Heart left ventricle (tissue), 16 donors: ENCODE results near the gene DNPEP. TPM values are rescaled to one million over a fixed set of nuclear protein-coding genes. Genes with fewer than 3 reads are reported as not detected.

Source experiments
- ATAC-seq, 4 donors: fragments of 200-7000 bp; cut with Tn5 transposase; one replicate each; pipeline ENCODE4 v1.9.1; 2020 to 2022; ENCODE audit warnings: moderate library complexity in 4 of 4, mild to moderate bottlenecking in 3 of 4, moderate number of reproducible peaks in 1 of 4
- DNase-seq, 5 donors: peaks; one replicate each; pipeline ENCODE4 v3.0.0-alpha.2; 2020
- H3K27ac ChIP-seq, 12 donors: fragments of 200-600 bp; sonication (generic) in 4 of 12; one replicate each; pipeline versions ENCODE4 v1.5.0 to v1.8.0; 2016 to 2022; ENCODE audit warnings: mild to moderate bottlenecking in 2 of 12
- H3K27me3 ChIP-seq, 9 donors: fragments of 200-600 bp; sonication (generic) in 2 of 9; one replicate each; pipeline versions ENCODE4 v1.5.1 to v1.8.0; 2016 to 2022; ENCODE audit warnings: mild to moderate bottlenecking in 3 of 9
- H3K36me3 ChIP-seq, 9 donors: fragments of 200-600 bp; sonication (generic) in 2 of 9; one replicate each; pipeline versions ENCODE4 v1.5.0 to v1.8.0; 2018 to 2022; ENCODE audit warnings: mild to moderate bottlenecking in 2 of 9
- H3K4me1 ChIP-seq, 12 donors: fragments of 200-600 bp; sonication (generic) in 4 of 12; one replicate each; pipeline versions ENCODE4 v1.5.0 to v1.8.0; 2016 to 2022; ENCODE audit warnings: mild to moderate bottlenecking in 3 of 12
- H3K4me3 ChIP-seq, 12 donors: fragments of 200-600 bp; sonication (generic) in 4 of 12; one replicate each; pipeline versions ENCODE4 v1.5.0 to v1.8.0; 2017 to 2022; ENCODE audit warnings: mild to moderate bottlenecking in 9 of 12, moderate library complexity in 4 of 12
- H3K9me3 ChIP-seq, 12 donors: fragments of 200-600 bp; sonication (generic) in 4 of 12; one replicate each; pipeline versions ENCODE4 v1.5.0 to v1.8.0; 2016 to 2022; ENCODE audit warnings: mild to moderate bottlenecking in 1 of 12
- CTCF ChIP-seq, 12 donors: fragments of 200-600 bp; sonication (generic) in 4 of 12; IDR thresholded peaks; one replicate each; pipeline versions ENCODE4 v1.5.0 to v1.8.0; 2018 to 2022; ENCODE audit warnings: antibody characterized with exemption in 12 of 12, mild to moderate bottlenecking in 5 of 12
- POLR2A ChIP-seq, 2 donors: fragments of 450-650 bp; IDR thresholded peaks; one replicate each; pipeline ENCODE4 v1.6.1; 2017; ENCODE audit warnings: antibody characterized with exemption in 2 of 2, mild to moderate bottlenecking in 2 of 2, moderate library complexity in 2 of 2
- WGBS, 4 donors: extraction: QIAGEN DNeasy Blood & Tissue Kit in 2 of 4; methylation state at CpG; one replicate each; pipeline versions ENCODE4 v1.1.5 to v1.1.7; 2013 to 2018; 5-methylcytosine and 5-hydroxymethylcytosine counted together
- intact Hi-C, 10 donors: fragments of 100-400 bp; cut with DNase I; formaldehyde crosslinking; loops; one replicate each; pipeline versions ENCODE4 v1.11.1 to v1.14.2; 2022
- polyA plus RNA-seq, 2 donors: library from polyadenylated mRNA; stranded (reverse); fragments of 200-250 nt; gene quantifications; one replicate each; pipeline ENCODE4 v1.2.3, GENCODE V29; 2013
- total RNA-seq, 9 donors: library from RNA; depleted of rRNA in 2 of 9; stranded (reverse); fragments of >200 nt in 2 of 9; fragmentation: NEBNext Ultra II Directional in 3 of 9; extraction: Animal tissue kit (Norgen Biotek cat#: 25700) in 3 of 9; gene quantifications; one replicate each; pipeline versions ENCODE4 v1.1.0 to v1.2.4, GENCODE V29; 2016 to 2023
- donor health status: ischemic (EF 13 %, LVEDD 7.1; RV severe dilation, severe dysfunction).
- donor health status: healthy with polysubstance abuse.
- donor health status: DM: no; HTN: yes; CAD: no.
- donor health status: DM: no; HTN: no; CAD: no.
- donor health status: ischemic (EF 25% LVEDD 6.9; RV normal size, moderate dysfunction).
- donor health status: ischemic (EF 25% LVEDD 5.7; RV mildly dilated, moderate dysfunction).
- donor health status: healthy.
- donor health status: DM: yes; HTN: yes; CAD: no.
- donor health status: ischemic (EF 35%, LVEDD 5.7; RV mildly dilated, moderate dysfunction).
- donor health status: nonischemic (EF 11% LVEDD 7.7; RV severe dilation, severe dysfunction).
- donor health status: DM: yes; HTN: yes; CAD: no.
- donor health status: PGD.
- donor health status: ischemic (EF 29% LVEDD 5.4; RV normal size, mild dysfunction).
- donor health status: nonischemic (EF 23%, LVEDD 6.1; RV moderate dilation, normal function).

The DNPEP gene
- total and polyA plus RNA-seq, 11 donors, result 61.3 to 101 (median 71.8) TPM

DNA sequence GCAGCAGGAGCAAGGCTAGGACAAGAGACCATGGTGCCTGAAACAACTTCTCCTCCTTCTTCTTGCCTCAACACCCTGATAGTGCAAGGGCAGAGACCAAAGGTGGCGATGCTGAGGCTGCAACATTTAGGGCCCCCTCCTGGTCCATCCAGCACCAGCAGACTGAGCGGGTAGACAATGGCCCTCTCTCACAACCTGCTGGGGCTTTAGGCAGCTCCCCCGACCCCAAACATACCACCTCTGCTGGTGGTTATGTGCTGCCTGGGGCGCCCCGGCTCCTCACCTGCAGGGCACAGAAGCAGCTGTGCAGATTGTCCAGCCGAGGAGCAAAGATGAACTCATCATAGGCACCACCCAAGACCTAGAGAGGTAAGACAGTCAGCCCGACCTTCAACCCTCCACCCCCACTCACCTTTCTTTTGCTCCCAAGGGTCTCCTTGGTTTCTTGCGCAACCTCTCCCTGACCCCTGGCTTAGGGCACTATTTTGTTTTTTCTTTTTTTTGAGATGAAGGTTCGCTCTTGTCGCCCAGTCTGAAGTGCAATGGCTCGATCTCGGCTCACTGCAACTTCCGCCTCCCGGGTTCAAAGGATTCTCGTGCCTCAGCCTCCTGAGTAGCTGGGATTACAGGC, 3.5 kb downstream of the DNPEP start:
- 88 to 90% (median 89%) methylated on average over 15 of the region's 15 CpGs for WGBS, 4 donors
- H3K27ac ChIP-seq, result no peak overlapping the region
- DNase-seq (no peak), ATAC-seq (no peak)
- H3K9me3 ChIP-seq, result no peaks in the 10 kb centered on the region
- peaks cover 0 to 73% (median 66%) of the 10 kb centered on the region in 9 donors for H3K36me3 ChIP-seq
- no peak for TF ChIP-seq CTCF (IDR thresholded peaks at IDR 0.05)
- no peak for TF ChIP-seq POLR2A (IDR thresholded peaks at IDR 0.05)
- no peaks in the 10 kb centered on the region for H3K27me3 ChIP-seq
- intact Hi-C loops, result loop anchor here in 6 of 10 donors (10.0 kb wide), 3 partner anchors 89 to 219 kb away; partner anchors contain the start of genes CNPPD1 (in 3 of the 6), NHEJ1 (in 3 of the 6), RETREG2 (in 3 of the 6) and SLC23A3 (in 3 of the 6)
- peaks cover 0 to 19% (median 11%) of the 10 kb centered on the region in 12 donors for H3K4me1 ChIP-seq
- no peak overlapping the region for H3K4me3 ChIP-seq

DNA sequence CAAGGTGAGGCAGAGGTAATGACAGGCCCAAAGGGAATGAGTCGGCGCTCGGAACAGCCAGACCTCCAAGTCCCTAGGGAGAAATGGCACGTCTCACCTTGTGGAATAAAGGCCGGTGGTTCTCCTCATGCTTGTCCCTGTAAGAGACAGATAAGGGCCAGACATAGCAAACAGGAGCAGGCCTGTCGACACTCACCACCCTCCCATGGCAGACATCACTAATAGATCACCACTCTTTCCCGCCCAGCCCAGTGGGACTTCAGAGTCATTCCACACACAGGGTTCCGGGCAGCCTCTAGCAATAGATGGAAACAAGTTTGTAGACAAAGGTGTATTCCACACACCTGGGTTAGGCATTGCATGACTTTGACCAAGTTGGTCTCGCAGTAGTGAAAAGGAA, 6.3 kb downstream of the DNPEP start:
- no peak overlapping the region for H3K4me3 ChIP-seq
- H3K27me3 ChIP-seq, result no peaks in the 10 kb centered on the region
- peaks cover 0 to 20% (median 3%) of the 10 kb centered on the region in 12 donors for H3K4me1 ChIP-seq
- H3K9me3 ChIP-seq, result no peaks in the 10 kb centered on the region
- DNase-seq, result no peak
- ATAC-seq, result no peak
- H3K36me3 ChIP-seq, result peaks cover 0 to 96% (median 72%) of the 10 kb centered on the region in 9 donors
- H3K27ac ChIP-seq, result no peak overlapping the region
- intact Hi-C loops, result loop anchor here in 6 of 10 donors (10.0 kb wide), 3 partner anchors 87 to 217 kb away; partner anchors contain the start of genes CNPPD1 (in 3 of the 6), NHEJ1 (in 3 of the 6), RETREG2 (in 3 of the 6) and SLC23A3 (in 3 of the 6)
- 69 to 82% (median 72%) methylated on average over 7 to 9 of the region's 9 CpGs for WGBS, 4 donors
- TF ChIP-seq CTCF (IDR thresholded peaks at IDR 0.05) (no peak), POLR2A (IDR thresholded peaks at IDR 0.05) (no peak)

DNA sequence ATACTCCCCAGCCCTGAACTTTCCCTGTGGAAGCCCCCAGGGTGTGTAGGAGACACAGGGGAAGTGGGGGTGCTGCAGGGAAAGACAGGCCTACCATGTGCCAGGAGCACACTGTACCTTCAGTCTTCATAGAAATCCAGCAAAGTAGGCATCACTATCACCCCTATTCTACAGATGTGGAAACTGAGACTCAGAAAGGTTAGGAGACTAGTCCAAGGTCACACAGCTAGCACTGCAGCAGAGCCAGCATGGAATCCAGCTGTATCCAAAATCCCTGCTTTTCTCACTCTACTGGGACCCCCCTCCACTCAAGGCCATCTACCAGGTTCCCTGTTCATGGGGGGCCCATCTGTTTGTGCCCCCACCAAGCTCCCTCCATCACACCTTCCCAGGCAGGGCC, 6.8 kb downstream of the DNPEP start:
- no peak for ATAC-seq
- Histone ChIP-seq H3K27me3 (no peaks in the 10 kb centered on the region), H3K4me1 (peaks cover 0 to 14% (median 0%) of the 10 kb centered on the region in 12 donors), H3K4me3 (no peak overlapping the region), H3K27ac (no peak overlapping the region), H3K9me3 (no peaks in the 10 kb centered on the region), H3K36me3 (peaks cover 0 to 93% (median 67%) of the 10 kb centered on the region in 9 donors)
- intact Hi-C loops, result loop anchor here in 6 of 10 donors (10.0 kb wide), 3 partner anchors 86 to 216 kb away; partner anchors contain the start of genes CNPPD1 (in 3 of the 6), NHEJ1 (in 3 of the 6), RETREG2 (in 3 of the 6) and SLC23A3 (in 3 of the 6)
- DNase-seq, result no peak
- TF ChIP-seq POLR2A (IDR thresholded peaks at IDR 0.05) (no peak), CTCF (IDR thresholded peaks at IDR 0.05) (no peak)

GRCh38 chr2:219378163-219378851, 9.4 kb downstream of the DNPEP start:
- Histone ChIP-seq H3K4me1 (peaks cover 0 to 12% (median 0%) of the 10 kb centered on the region in 12 donors), H3K27ac (peak overlapping the region in 1 of 12 donors; percentile 7), H3K4me3 (no peak overlapping the region), H3K9me3 (no peaks in the 10 kb centered on the region), H3K36me3 (peaks cover 0 to 92% (median 60%) of the 10 kb centered on the region in 9 donors), H3K27me3 (no peaks in the 10 kb centered on the region)
- WGBS, 4 donors, result 73 to 80% (median 77%) methylated on average over 13 of the region's 13 CpGs
- TF ChIP-seq CTCF (IDR thresholded peaks at IDR 0.05) (no peak), POLR2A (IDR thresholded peaks at IDR 0.05) (no peak)
- intact Hi-C loops, result no loop called here
- ATAC-seq (peak; percentile 35 to 67 (median 45)), DNase-seq (no peak)
